Astrocyte of the cerebellum (primary cell): ENCODE results near the gene ABCA3.
A peak's percentile ranks its signal among the peaks of the same experiment; 100 is the strongest.

Experiments used
- DNase-seq: peaks from one replicate; pipeline ENCODE4 v3.0.0-alpha.2; 2011; ENCODE audit warnings: low read depth
- H3K4me3 ChIP-seq: 2 replicates; pipeline ENCODE4 v1.5.1; 2011; ENCODE audit warnings: mild to moderate bottlenecking, low read depth, low read length, moderate library complexity
- CTCF ChIP-seq: IDR thresholded peaks from 2 replicates; pipeline ENCODE4 v1.5.1; 2012; ENCODE audit warnings: low read length, low read depth, moderate library complexity, mild to moderate bottlenecking; ENCODE audit errors: missing control alignments
- in situ Hi-C: cut with HindIII; loops from 2 replicates; pipeline ENCODE4 v1.10.0; 2017; ENCODE audit warnings: low sequenced_read_pairs

The ABCA3 gene

GRCh38 chr16:2339521-2340484 lies 725 bp downstream of the ABCA3 start:
- in situ Hi-C loops, result loop anchor here (10.0 kb wide), 1 partner anchor 65 kb away; no protein-coding TSS in a partner anchor
- DNase-seq, result no peak
- no peak for TF ChIP-seq CTCF
- peak overlapping the region; percentile 47 for H3K4me3 ChIP-seq

- no peak for TF ChIP-seq CTCF
- DNase-seq, result no peak
- H3K4me3 ChIP-seq, result no peak overlapping the region
- in situ Hi-C loops, result loop anchor here (10.0 kb wide), 1 partner anchor 63 kb away; no protein-coding TSS in a partner anchor
These were observed 2.9 kb downstream of the ABCA3 start for GRCh38 chr16:2337431-2338296.

GRCh38 chr16:2335286-2335895 lies 5.1 kb downstream of the ABCA3 start:
- in situ Hi-C loops, result loop anchor here (10.0 kb wide), 1 partner anchor 61 kb away; no protein-coding TSS in a partner anchor
- DNase-seq, result peak; percentile 5
- no peak for TF ChIP-seq CTCF

GRCh38 chr16:2333772-2334379 lies 6.7 kb downstream of the ABCA3 start:
- TF ChIP-seq CTCF, result no peak
- H3K4me3 ChIP-seq, result no peak overlapping the region
- in situ Hi-C loops, result loop anchor here (10.0 kb wide), 1 partner anchor 59 kb away; no protein-coding TSS in a partner anchor
- no peak for DNase-seq

More at GRCh38 chr16:2335286-2335895, 5.1 kb downstream of the ABCA3 start:
- H3K4me3 ChIP-seq, result no peak overlapping the region

- no peak for TF ChIP-seq CTCF
- DNase-seq, result no peak
- no peak overlapping the region for H3K4me3 ChIP-seq
- in situ Hi-C loops, result loop anchor here (10.0 kb wide), 1 partner anchor 58 kb away; no protein-coding TSS in a partner anchor
These were observed 7.3 kb downstream of the ABCA3 start for GRCh38 chr16:2333231-2333630.
